Adipose tissue (tissue), 3 donors: ENCODE results near the gene ZDHHC11. TPM values are rescaled to one million over a fixed set of nuclear protein-coding genes. Genes with fewer than 3 reads are reported as not detected.
"Not testable (repeated sequence)": the region's sequence is repeated elsewhere in the genome, so short reads cannot be mapped to it uniquely, and the experiment has no call there.

Experiments used
- H3K27ac ChIP-seq: one replicate; pipeline ENCODE4 v1.5.1; 2013; ENCODE audit warnings: low read depth, low read length
- WGBS, 3 donors: extraction: QIAGEN DNeasy Blood & Tissue Kit; methylation state at CpG; one replicate each; pipeline ENCODE4 v1.1.7; 2013; 5-methylcytosine and 5-hydroxymethylcytosine counted together
- polyA plus RNA-seq, 3 donors: library from polyadenylated mRNA; stranded (reverse); fragments of 200-250 nt; gene quantifications; one replicate each; pipeline ENCODE4 v1.2.3, GENCODE V29; 2013
- donor health status: healthy with polysubstance abuse.
- donor health status: Bipolar disorder and iron deficiency.
- donor health status: healthy.

Gene ZDHHC11
- polyA plus RNA-seq, 3 donors = 3.1 to 5.1 (median 4.4) TPM

GRCh38 chr5:760363-761058 is 90.3 kb downstream of the ZDHHC11 start:
- no peak overlapping the region for H3K27ac ChIP-seq
- WGBS, 3 donors = 96 to 97% (median 96%) methylated on average over 24 of the region's 24 CpGs

GRCh38 chr5:759781-760362 is 90.9 kb downstream of the ZDHHC11 start:
- WGBS, 3 donors = 94 to 96% (median 94%) methylated on average over 22 of the region's 22 CpGs

GRCh38 chr5:759111-759751 is 91.6 kb downstream of the ZDHHC11 start:
- H3K27ac ChIP-seq = no peak overlapping the region

More at GRCh38 chr5:759781-760362, 90.9 kb downstream of the ZDHHC11 start:
- H3K27ac ChIP-seq = no peak overlapping the region

GRCh38 chr5:758698-759053 is 92.1 kb downstream of the ZDHHC11 start:
- no peak overlapping the region for H3K27ac ChIP-seq
- WGBS, 3 donors = 64 to 80% (median 74%) methylated on average over 15 of the region's 15 CpGs

More at GRCh38 chr5:759111-759751, 91.6 kb downstream of the ZDHHC11 start:
- 34 to 42% (median 42%) methylated on average over 33 of the region's 33 CpGs for WGBS, 3 donors

GRCh38 chr5:757931-758697 is 92.7 kb downstream of the ZDHHC11 start:
- 48 to 86% (median 63%) methylated on average over 21 of the region's 21 CpGs for WGBS, 3 donors
- no peak overlapping the region for H3K27ac ChIP-seq

- WGBS, 3 donors = 77 to 86% (median 81%) methylated on average over 15 of the region's 15 CpGs
- H3K27ac ChIP-seq = no peak overlapping the region
These were observed 93.3 kb downstream of the ZDHHC11 start for GRCh38 chr5:757346-757930.

GRCh38 chr5:756865-757345 is 93.9 kb downstream of the ZDHHC11 start:
- WGBS, 3 donors = 49 to 64% (median 62%) methylated on average over 10 to 11 of the region's 11 CpGs
- H3K27ac ChIP-seq = no peak overlapping the region

GRCh38 chr5:756171-756570 is 94.6 kb downstream of the ZDHHC11 start:
- WGBS, 3 donors = 87 to 91% (median 88%) methylated on average over 7 to 10 of the region's 10 CpGs
- H3K27ac ChIP-seq = no peak overlapping the region

GRCh38 chr5:754143-754632 is 96.6 kb downstream of the ZDHHC11 start:
- 61 to 88% (median 68%) methylated on average over 15 to 16 of the region's 16 CpGs for WGBS, 3 donors

GRCh38 chr5:753567-754142 is 97.1 kb downstream of the ZDHHC11 start:
- WGBS, 3 donors = 83 to 87% (median 85%) methylated on average over 13 to 15 of the region's 19 CpGs
- H3K27ac ChIP-seq = not testable (repeated sequence)

More at GRCh38 chr5:754143-754632, 96.6 kb downstream of the ZDHHC11 start:
- not testable (repeated sequence) for H3K27ac ChIP-seq

GRCh38 chr5:752532-753115 is 98.2 kb downstream of the ZDHHC11 start:
- 64 to 86% (median 70%) methylated on average over 8 to 12 of the region's 20 CpGs for WGBS, 3 donors
- H3K27ac ChIP-seq = not testable (repeated sequence)

GRCh38 chr5:751992-752391 is 98.8 kb downstream of the ZDHHC11 start:
- not testable (repeated sequence) for H3K27ac ChIP-seq
- 79 to 98% (median 93%) methylated on average over 3 to 6 of the region's 8 CpGs for WGBS, 3 donors

- WGBS, 3 donors = 80 to 90% (median 87%) methylated on average over 2 to 10 of the region's 13 CpGs
- no peak overlapping the region for H3K27ac ChIP-seq
These were observed 99.3 kb downstream of the ZDHHC11 start for GRCh38 chr5:751496-751895.

- WGBS, 3 donors = 83 to 96% (median 84%) methylated on average over 6 to 12 of the region's 19 CpGs
- not testable (repeated sequence) for H3K27ac ChIP-seq
These were observed 100.6 kb downstream of the ZDHHC11 start for GRCh38 chr5:750226-750625.

- WGBS, 3 donors = 83 to 96% (median 87%) methylated on average over 14 of the region's 14 CpGs
- no peak overlapping the region for H3K27ac ChIP-seq
These were observed 101.6 kb downstream of the ZDHHC11 start for GRCh38 chr5:749101-749670.

- 80 to 94% (median 83%) methylated on average over 16 to 17 of the region's 18 CpGs for WGBS, 3 donors
- not testable (repeated sequence) for H3K27ac ChIP-seq
These were observed 102.5 kb downstream of the ZDHHC11 start for GRCh38 chr5:748011-748980.
